ENCODE measurements around the gene TBC1D5.
"Not testable (repeated sequence)": the region's sequence is repeated elsewhere in the genome, so short reads cannot be mapped to it uniquely, and the experiment has no call there.

Gene TBC1D5

GRCh38 chr3:17535274-17535673, 207.2 kb downstream of the TBC1D5 start:
- no peak for TF ChIP-seq CTCF (IDR thresholded peaks at IDR 0.05; ENCODE audit: control insufficient read depth, extremely low read depth, insufficient read depth)
- DNase-seq (ENCODE audit: low read depth): no peak
- no peak overlapping the region for H3K4me3 ChIP-seq (ENCODE audit: low read depth, low read length)

- not testable (repeated sequence) for H3K4me3 ChIP-seq (ENCODE audit: low read depth, low read length); DNase-seq (ENCODE audit: low read depth)
These were observed 210.0 kb downstream of the TBC1D5 start for GRCh38 chr3:17532446-17532845.

- DNase-seq (ENCODE audit: low read depth): no peak
- no peak overlapping the region for H3K4me3 ChIP-seq (ENCODE audit: low read depth, low read length)
- no peak for TF ChIP-seq CTCF (IDR thresholded peaks at IDR 0.05; ENCODE audit: control insufficient read depth, extremely low read depth, insufficient read depth)
These were observed 212.8 kb downstream of the TBC1D5 start for GRCh38 chr3:17529677-17530076.

- DNase-seq (ENCODE audit: low read depth): no peak
- no peak for TF ChIP-seq CTCF (IDR thresholded peaks at IDR 0.05; ENCODE audit: control insufficient read depth, extremely low read depth, insufficient read depth)
- H3K4me3 ChIP-seq (ENCODE audit: low read depth, low read length): no peak overlapping the region
These were observed 224.0 kb downstream of the TBC1D5 start for GRCh38 chr3:17518189-17519059.

- H3K4me3 ChIP-seq (ENCODE audit: low read depth, low read length): no peak overlapping the region
- TF ChIP-seq CTCF (IDR thresholded peaks at IDR 0.05; ENCODE audit: control insufficient read depth, extremely low read depth, insufficient read depth): no peak
These were observed 226.8 kb downstream of the TBC1D5 start for GRCh38 chr3:17515445-17516234.

GRCh38 chr3:17514597-17514996, 227.8 kb downstream of the TBC1D5 start:
- no peak for DNase-seq (ENCODE audit: low read depth)
- TF ChIP-seq CTCF (IDR thresholded peaks at IDR 0.05; ENCODE audit: control insufficient read depth, extremely low read depth, insufficient read depth): no peak
- no peak overlapping the region for H3K4me3 ChIP-seq (ENCODE audit: low read depth, low read length)

More at GRCh38 chr3:17515445-17516234, 226.8 kb downstream of the TBC1D5 start:
- DNase-seq (ENCODE audit: low read depth): peak; percentile 64

GRCh38 chr3:17510265-17510664, 232.2 kb downstream of the TBC1D5 start:
- TF ChIP-seq CTCF (IDR thresholded peaks at IDR 0.05; ENCODE audit: control insufficient read depth, extremely low read depth, insufficient read depth): no peak
- H3K4me3 ChIP-seq (ENCODE audit: low read depth, low read length): no peak overlapping the region
- DNase-seq (ENCODE audit: low read depth): no peak
